GM10266 (cell line): ENCODE measurements around the gene GP9.
"Not testable (repeated sequence)": the region's sequence is repeated elsewhere in the genome, so short reads cannot be mapped to it uniquely, and the experiment has no call there.

Experiments
- DNase-seq: peaks from one replicate; pipeline ENCODE4 v3.0.0; 2012; ENCODE audit errors: extremely low spot score
- TF ChIP-seq, protein P1 (sequence below): IDR thresholded peaks from 2 replicates; pipeline ENCODE4 v1.5.1; 2012; ENCODE audit warnings: mild to moderate bottlenecking, low read depth; ENCODE audit not compliant: control insufficient read depth, insufficient read depth; ENCODE audit errors: missing control alignments

The GP9 gene

DNA sequence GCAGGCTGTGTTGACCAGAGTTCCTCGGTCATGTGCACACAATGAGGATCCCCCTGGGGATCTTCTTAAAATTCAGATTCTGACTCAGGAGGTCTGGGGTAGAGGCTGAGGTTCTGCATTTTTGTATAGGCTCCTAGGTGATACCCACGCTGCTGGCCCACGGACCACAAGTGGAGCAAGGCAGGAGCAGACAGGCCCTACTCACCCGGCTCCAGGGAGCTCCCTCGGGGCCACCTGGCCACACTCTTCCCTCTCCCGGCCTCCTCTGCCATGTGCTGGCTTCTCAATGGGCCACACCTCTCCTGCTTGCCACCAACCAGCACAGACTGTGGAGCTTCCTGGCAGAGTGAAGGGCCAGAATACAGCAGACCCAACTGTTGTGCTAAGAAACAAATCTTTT, 23.9 kb downstream of the GP9 start:
- DNase-seq: no peak
- TF ChIP-seq, protein P1, sequence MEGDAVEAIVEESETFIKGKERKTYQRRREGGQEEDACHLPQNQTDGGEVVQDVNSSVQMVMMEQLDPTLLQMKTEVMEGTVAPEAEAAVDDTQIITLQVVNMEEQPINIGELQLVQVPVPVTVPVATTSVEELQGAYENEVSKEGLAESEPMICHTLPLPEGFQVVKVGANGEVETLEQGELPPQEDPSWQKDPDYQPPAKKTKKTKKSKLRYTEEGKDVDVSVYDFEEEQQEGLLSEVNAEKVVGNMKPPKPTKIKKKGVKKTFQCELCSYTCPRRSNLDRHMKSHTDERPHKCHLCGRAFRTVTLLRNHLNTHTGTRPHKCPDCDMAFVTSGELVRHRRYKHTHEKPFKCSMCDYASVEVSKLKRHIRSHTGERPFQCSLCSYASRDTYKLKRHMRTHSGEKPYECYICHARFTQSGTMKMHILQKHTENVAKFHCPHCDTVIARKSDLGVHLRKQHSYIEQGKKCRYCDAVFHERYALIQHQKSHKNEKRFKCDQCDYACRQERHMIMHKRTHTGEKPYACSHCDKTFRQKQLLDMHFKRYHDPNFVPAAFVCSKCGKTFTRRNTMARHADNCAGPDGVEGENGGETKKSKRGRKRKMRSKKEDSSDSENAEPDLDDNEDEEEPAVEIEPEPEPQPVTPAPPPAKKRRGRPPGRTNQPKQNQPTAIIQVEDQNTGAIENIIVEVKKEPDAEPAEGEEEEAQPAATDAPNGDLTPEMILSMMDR: no peak

DNA sequence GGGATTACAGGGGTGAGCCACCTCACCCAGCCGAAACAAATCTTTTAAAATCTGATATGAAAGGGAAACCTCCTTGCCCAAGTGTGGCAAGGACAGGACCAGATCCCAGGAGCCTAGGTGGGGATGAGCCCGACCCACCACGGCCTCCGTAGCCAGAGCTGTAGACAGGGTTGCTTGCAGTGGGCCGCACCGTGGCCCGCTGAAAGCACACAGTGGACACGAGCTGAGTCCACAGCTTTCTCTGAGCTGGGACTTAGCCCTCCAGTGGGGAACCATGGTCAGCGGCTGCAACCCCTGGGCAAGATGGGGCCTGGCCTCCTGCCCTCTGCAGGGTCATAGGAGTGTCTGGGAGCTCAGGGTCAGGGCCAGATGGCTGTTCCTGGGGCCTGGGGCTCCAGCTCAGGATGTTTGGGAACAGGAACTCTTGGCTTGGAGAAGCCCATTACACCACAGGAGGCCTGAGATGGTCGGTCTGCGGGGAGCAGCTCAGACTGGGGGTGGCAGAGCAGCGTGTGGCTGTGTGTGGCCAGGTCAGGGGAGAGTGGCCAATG, 24.7 kb downstream of the GP9 start:
- TF ChIP-seq, protein P1: no peak
- DNase-seq: no peak

DNA sequence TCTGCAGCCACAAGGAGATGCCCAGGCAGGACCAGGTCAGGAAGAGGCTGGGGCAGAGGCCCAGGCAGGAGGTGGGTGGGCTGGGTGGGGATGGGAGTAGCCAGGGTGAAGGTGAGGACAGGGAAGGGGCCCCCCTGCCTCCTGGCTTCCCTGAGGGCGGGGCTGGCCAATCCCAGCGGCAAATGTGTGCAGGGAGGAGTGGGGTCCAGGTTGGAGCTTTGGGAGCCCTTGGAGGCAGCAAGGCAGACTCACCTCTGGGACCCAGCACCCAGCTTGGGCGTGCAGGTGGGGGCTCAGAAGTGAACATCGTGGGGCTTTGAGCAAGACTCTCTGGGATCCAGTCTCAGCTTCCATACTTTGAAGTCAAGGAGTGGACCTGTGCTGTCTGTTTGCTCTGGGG, 25.2 kb downstream of the GP9 start:
- TF ChIP-seq, protein P1: no peak
- no peak for DNase-seq

DNA sequence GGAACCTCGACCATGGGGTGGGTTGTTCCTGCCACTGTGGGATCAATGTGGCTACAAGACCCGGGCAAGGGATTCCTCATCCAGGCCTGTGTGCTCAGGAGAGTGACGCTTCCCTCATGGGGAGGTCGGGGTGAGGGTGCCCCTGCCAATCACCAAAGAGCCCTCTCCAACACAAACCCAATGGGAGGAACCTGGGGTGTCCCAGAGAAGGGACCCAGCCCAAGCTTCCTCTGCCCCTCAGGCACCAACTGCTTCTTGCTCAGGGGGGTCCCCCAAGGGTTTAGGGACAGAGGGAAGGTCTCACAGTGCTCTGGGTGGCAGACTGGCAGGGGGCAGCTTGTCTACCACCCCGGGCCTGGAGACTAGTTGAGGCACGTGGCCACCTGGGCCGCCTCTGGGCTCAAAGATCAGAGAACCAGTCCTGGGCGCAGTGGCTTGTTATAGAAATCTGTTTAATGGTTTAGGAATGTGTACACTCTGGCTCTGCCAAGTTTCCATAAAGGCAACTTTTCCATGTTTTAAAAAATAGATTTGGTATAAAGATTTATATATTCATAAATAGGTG, 26.6 kb downstream of the GP9 start:
- TF ChIP-seq, protein P1: no peak
- DNase-seq: no peak

DNA sequence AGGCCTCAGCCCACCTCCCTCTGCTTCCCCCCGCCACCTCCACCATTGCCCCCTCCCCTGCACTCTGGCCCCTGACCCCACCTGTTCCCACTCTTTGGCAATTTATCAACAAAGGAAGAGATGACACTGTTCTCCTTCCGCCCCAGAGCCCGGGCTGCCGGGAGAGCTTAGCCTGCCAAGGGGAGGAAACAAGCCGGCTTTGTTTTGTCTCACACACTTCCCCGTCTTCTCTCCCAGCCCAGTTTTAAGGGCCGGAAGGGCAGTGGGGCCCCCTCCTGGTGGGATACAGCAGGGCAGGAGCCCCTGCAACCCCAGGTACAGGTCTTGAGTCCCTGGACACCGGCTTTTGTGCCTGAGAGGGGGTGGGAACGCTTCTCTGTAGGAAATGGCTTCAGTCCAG, 27.3 kb downstream of the GP9 start:
- DNase-seq: not testable (repeated sequence)

DNA sequence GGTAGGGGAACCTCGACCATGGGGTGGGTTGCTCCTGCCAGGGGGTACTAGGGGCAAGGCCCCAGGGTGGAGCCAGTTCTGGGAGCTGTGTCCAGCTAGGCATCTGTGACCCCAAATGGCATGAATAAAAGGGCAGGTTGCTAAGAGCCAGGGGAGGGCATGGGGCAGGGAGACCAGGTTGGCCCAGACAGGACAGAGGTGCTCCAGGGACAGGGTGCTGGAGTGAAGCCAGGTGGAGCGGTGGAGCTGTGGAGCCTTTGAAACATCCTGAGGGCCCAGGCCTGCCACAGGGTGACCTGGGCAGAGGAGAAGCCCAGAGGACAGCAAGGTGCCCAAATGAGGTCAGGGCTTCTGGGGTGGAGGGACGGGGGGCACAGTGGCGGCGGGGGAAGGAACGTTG, 27.7 kb downstream of the GP9 start:
- DNase-seq: not testable (repeated sequence)

DNA sequence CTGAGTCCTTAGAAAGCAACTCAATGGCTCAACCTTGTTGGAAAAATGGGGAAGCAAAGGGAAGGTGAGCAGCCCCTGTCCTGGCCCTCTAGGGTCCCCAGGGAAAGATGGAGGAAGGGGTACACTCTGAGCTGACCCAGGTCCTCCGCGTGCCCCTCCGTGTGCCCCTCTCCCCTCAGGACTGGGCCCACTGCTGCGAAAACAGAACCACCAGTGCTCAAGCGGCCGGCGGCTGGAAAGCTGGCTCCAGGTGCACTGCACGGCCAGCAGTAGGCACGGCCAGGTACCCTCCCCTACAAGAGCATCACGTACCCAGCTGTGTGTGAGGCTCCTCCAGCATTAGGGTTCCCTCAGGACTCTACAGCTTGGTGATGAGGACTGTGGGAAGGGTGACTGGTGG, 34.7 kb downstream of the GP9 start:
- TF ChIP-seq, protein P1: no peak
- no peak for DNase-seq

DNA sequence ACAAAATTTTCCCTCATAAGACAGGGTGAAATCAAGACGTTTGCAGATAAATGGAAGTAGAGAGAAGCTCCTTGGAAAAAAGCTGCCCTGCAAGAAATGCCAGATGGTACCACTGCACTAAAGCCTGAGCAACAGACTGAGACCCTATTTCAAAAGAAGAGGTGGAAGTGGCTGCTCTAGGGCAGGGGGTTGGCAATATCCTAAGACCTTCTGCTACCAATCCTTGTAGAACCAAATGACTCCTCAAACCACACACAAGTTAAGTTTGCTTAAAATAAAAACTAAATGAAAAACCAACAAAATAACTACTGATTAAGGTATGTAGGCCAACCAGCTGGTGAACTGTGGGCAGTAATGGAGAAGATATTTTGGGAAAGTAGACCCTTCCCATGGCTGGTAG, 39.7 kb downstream of the GP9 start:
- TF ChIP-seq, protein P1: no peak
- no peak for DNase-seq
